ENCODE data around the gene SH3BP2.

The SH3BP2 gene

GRCh38 chr4:2835978-2836377, 43.1 kb downstream of the SH3BP2 start:
- no peak for DNase-seq

- DNase-seq: no peak
Observed at GRCh38 chr4:2836391-2836859, 43.5 kb downstream of the SH3BP2 start.

GRCh38 chr4:2837110-2837903, 44.4 kb downstream of the SH3BP2 start:
- DNase-seq: no peak

- no peak for DNase-seq
Observed at GRCh38 chr4:2837904-2838496, 45.1 kb downstream of the SH3BP2 start.

GRCh38 chr4:2839060-2839459, 46.2 kb downstream of the SH3BP2 start:
- DNase-seq: no peak

- no peak for DNase-seq
Observed at GRCh38 chr4:2842687-2843262, 49.9 kb downstream of the SH3BP2 start.

- peak; percentile 94 for DNase-seq
Observed at GRCh38 chr4:2843263-2843940, 50.5 kb downstream of the SH3BP2 start, which contains the start of gene ADD1. Gene ADD1, plus strand, starts transcription at chr4:2843844. Its CDS starts 32,072 bp downstream, at chr4:2875916.

- peak; percentile 52 for DNase-seq
Observed at GRCh38 chr4:2843941-2844584, 51.2 kb downstream of the SH3BP2 start.

GRCh38 chr4:2846172-2846571, 53.3 kb downstream of the SH3BP2 start:
- DNase-seq: no peak

- no peak for DNase-seq
Observed at GRCh38 chr4:2847302-2847871, 54.5 kb downstream of the SH3BP2 start.

- DNase-seq: no peak
Observed at GRCh38 chr4:2848449-2848848, 55.6 kb downstream of the SH3BP2 start.

- no peak for DNase-seq
Observed at GRCh38 chr4:2849267-2850152, 56.6 kb downstream of the SH3BP2 start.

GRCh38 chr4:2850966-2851798, 58.3 kb downstream of the SH3BP2 start:
- DNase-seq: no peak

GRCh38 chr4:2852481-2852921, 59.6 kb downstream of the SH3BP2 start:
- no peak for DNase-seq

- DNase-seq: no peak
Observed at GRCh38 chr4:2855584-2855983, 62.7 kb downstream of the SH3BP2 start.

- no peak for DNase-seq
Observed at GRCh38 chr4:2856266-2856665, 63.4 kb downstream of the SH3BP2 start.

GRCh38 chr4:2857349-2857927, 64.6 kb downstream of the SH3BP2 start:
- DNase-seq: no peak

GRCh38 chr4:2858451-2859217, 65.7 kb downstream of the SH3BP2 start:
- no peak for DNase-seq

GRCh38 chr4:2859514-2859913, 66.6 kb downstream of the SH3BP2 start:
- DNase-seq: no peak
